Measurements from ENCODE around the gene KCNT1. TPM values are rescaled to one million over a fixed set of nuclear protein-coding genes. Genes with fewer than 3 reads are reported as not detected.

Gene KCNT1
- total RNA-seq, 1 experiment from 2014 or later: 0.68 TPM

DNA sequence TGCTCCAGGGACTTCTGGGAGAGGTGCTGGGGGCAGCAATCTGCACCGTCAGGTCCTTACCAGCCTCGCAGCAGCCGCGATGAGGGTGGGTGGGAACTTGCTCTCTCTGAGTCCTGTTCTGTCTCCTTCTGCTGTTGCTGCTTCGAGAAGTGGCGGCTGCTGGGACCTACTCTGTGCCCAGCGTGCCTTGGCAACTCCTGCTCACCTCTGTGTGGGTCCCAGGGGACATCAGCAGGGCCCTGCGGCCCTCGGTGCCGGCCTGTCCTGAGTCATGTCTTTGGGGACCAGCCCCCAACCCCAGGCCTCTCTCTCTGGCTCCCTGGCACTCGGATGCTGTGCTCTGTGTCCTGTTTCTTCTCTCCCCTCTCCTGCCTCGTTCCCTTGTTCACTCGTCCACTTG is 49.5 kb downstream of the KCNT1 start:
- peaks cover 0 to 8% of the 10 kb centered on the region in 2 experiments; a peak in 2 of 4 replicates for H3K4me1 Mint-ChIP-seq
- Histone ChIP-seq H4K5ac (ENCODE audit: insufficient read length, low read depth, low read length) (no peak overlapping the region), H2BK120ac (ENCODE audit: low read depth, low read length, poor library complexity, severe bottlenecking) (no peak overlapping the region), H2BK15ac (ENCODE audit: low read depth, low read length) (no peak overlapping the region), H2BK20ac (ENCODE audit: low read depth, low read length, poor library complexity, severe bottlenecking) (no peak overlapping the region), H3K14ac (ENCODE audit: insufficient read depth, low read length) (no peak overlapping the region), H3T11ph (ENCODE audit: low read length) (no peak overlapping the region), H3K79me1 (ENCODE audit: insufficient read depth, low read depth, low read length, poor library complexity, severe bottlenecking) (no peaks in the 10 kb centered on the region), H2AK5ac (ENCODE audit: insufficient read length, low read length) (no peak overlapping the region), H3K4me2 (ENCODE audit: insufficient read depth, insufficient read length, low read length) (no peak overlapping the region), H3K23ac (ENCODE audit: insufficient read length, low read depth, low read length) (no peak overlapping the region), H3K23me2 (ENCODE audit: insufficient read length, low read depth, low read length, poor library complexity, severe bottlenecking) (no peaks in the 10 kb centered on the region), H3K9ac (ENCODE audit: extremely low read depth, insufficient read length, low read length) (no peak overlapping the region), H4K91ac (ENCODE audit: insufficient read length, low read depth, low read length) (no peak overlapping the region), H2BK12ac (ENCODE audit: insufficient read length, low read depth, low read length) (no peak overlapping the region), H3K9me3 (ENCODE audit: control insufficient read depth, low read depth, low read length) (no peaks in the 10 kb centered on the region), H3K27ac (ENCODE audit: insufficient read length, low read depth, low read length) (no peak overlapping the region), H2BK5ac (ENCODE audit: insufficient read length, low read length) (no peak overlapping the region), H4K20me1 (ENCODE audit: control insufficient read depth, insufficient read depth, insufficient read length) (no peaks in the 10 kb centered on the region), H3K18ac (ENCODE audit: insufficient read length, low read depth, low read length) (no peak overlapping the region), H3K4me1 (ENCODE audit: insufficient read depth, low read length) (no peaks in the 10 kb centered on the region), H3K79me2 (ENCODE audit: insufficient read depth, low read length) (no peaks in the 10 kb centered on the region), H2AFZ (ENCODE audit: low read length) (no peak overlapping the region), H3K56ac (ENCODE audit: insufficient read length, low read depth, low read length) (no peak overlapping the region), H4K8ac (replicated peaks; ENCODE audit: insufficient read length, low read depth, low read length) (no peak overlapping the region), H3K4ac (ENCODE audit: low read depth, low read length) (no peak overlapping the region), H3K27me3 (ENCODE audit: insufficient read depth, low read length) (no peaks in the 10 kb centered on the region)
- no peak overlapping the region for H3K4me3 Mint-ChIP-seq
- no peaks in the 10 kb centered on the region; a peak in 1 of 5 replicates for H3K9me3 Mint-ChIP-seq
- TF ChIP-seq, protein P1, sequence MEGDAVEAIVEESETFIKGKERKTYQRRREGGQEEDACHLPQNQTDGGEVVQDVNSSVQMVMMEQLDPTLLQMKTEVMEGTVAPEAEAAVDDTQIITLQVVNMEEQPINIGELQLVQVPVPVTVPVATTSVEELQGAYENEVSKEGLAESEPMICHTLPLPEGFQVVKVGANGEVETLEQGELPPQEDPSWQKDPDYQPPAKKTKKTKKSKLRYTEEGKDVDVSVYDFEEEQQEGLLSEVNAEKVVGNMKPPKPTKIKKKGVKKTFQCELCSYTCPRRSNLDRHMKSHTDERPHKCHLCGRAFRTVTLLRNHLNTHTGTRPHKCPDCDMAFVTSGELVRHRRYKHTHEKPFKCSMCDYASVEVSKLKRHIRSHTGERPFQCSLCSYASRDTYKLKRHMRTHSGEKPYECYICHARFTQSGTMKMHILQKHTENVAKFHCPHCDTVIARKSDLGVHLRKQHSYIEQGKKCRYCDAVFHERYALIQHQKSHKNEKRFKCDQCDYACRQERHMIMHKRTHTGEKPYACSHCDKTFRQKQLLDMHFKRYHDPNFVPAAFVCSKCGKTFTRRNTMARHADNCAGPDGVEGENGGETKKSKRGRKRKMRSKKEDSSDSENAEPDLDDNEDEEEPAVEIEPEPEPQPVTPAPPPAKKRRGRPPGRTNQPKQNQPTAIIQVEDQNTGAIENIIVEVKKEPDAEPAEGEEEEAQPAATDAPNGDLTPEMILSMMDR (conservative IDR thresholded peaks at IDR 0.05): no peak
- peak overlapping the region in 2 of 3 experiments; percentile 22 to 38; a peak in 2 of 7 replicates for H3K27ac Mint-ChIP-seq
- WGBS (ENCODE audit: extremely low coverage, insufficient read length, low lambda C conversion rate): no CpG with 5 or more reads among the region's 13 CpGs
- H3K27me3 Mint-ChIP-seq (ENCODE audit: low read depth): no peaks in the 10 kb centered on the region
- no peaks in the 10 kb centered on the region for H3K36me3 Mint-ChIP-seq (ENCODE audit: insufficient read depth in 1 of 3, low read depth in 3 of 3)
- no peak for DNase-seq
